GM23248 (cell line): ENCODE results near the gene XYLB. TPM values are rescaled to one million over a fixed set of nuclear protein-coding genes. Genes with fewer than 3 reads are reported as not detected.

Source experiments
- DNase-seq: peaks from one replicate; pipeline ENCODE4 v3.0.0-alpha.2; 2015
- H2AFZ ChIP-seq: fragments of 200-600 bp; sonication (generic); 2 replicates; pipeline ENCODE4 v1.6.1; 2016; ENCODE audit warnings: antibody characterized with exemption
- H3F3A ChIP-seq: fragments of 200-600 bp; sonication (generic); 2 replicates; pipeline ENCODE4 v1.6.1; 2016; ENCODE audit warnings: mild to moderate bottlenecking, antibody characterized with exemption, mixed run types; ENCODE audit not compliant: insufficient read depth
- H3K27ac ChIP-seq: fragments of 200-600 bp; sonication (generic); 2 replicates; pipeline ENCODE4 v1.5.1; 2016; ENCODE audit warnings: mild to moderate bottlenecking
- H3K27me3 ChIP-seq: fragments of 200-600 bp; sonication (generic); replicated peaks from 2 replicates; pipeline ENCODE4 v1.6.1; 2016; ENCODE audit warnings: mild to moderate bottlenecking; ENCODE audit not compliant: insufficient read depth
- H3K36me3 ChIP-seq: fragments of 200-600 bp; sonication (generic); 2 replicates; pipeline ENCODE4 v1.6.1; 2016; ENCODE audit warnings: low read depth, mild to moderate bottlenecking
- H3K4me1 ChIP-seq: fragments of 200-600 bp; sonication (generic); 2 replicates; pipeline ENCODE4 v1.6.1; 2016; ENCODE audit warnings: mild to moderate bottlenecking; ENCODE audit not compliant: insufficient read depth
- H3K4me2 ChIP-seq: fragments of 200-600 bp; sonication (generic); one replicate; pipeline ENCODE4 v1.6.1; 2016; ENCODE audit warnings: mild to moderate bottlenecking; ENCODE audit not compliant: unreplicated experiment
- H3K4me3 ChIP-seq: fragments of 200-600 bp; sonication (generic); 2 replicates; pipeline ENCODE4 v1.5.1; 2016; ENCODE audit warnings: mild to moderate bottlenecking
- H3K79me2 ChIP-seq: fragments of 200-600 bp; sonication (generic); 2 replicates; pipeline ENCODE4 v1.6.1; 2016; ENCODE audit warnings: mild to moderate bottlenecking; ENCODE audit not compliant: insufficient read depth
- H3K9ac ChIP-seq: fragments of 200-600 bp; sonication (generic); 2 replicates; pipeline ENCODE4 v1.6.1; 2016; ENCODE audit warnings: mild to moderate bottlenecking
- H3K9me2 ChIP-seq: fragments of 200-600 bp; sonication (generic); 2 replicates; pipeline ENCODE4 v1.6.1; 2016; ENCODE audit warnings: mixed run types, mild to moderate bottlenecking, moderate library complexity; ENCODE audit not compliant: insufficient read depth
- H3K9me3 ChIP-seq: fragments of 200-600 bp; sonication (generic); one replicate; pipeline ENCODE4 v1.6.1; 2017; ENCODE audit warnings: low read depth
- H4K20me1 ChIP-seq: fragments of 200-600 bp; sonication (generic); 2 replicates; pipeline ENCODE4 v1.6.0; 2016; ENCODE audit not compliant: insufficient read depth
- EZH2 ChIP-seq: fragments of 200-600 bp; sonication (generic); IDR thresholded peaks from 2 replicates; pipeline ENCODE4 v1.6.1; 2018; ENCODE audit warnings: antibody characterized with exemption, mild to moderate bottlenecking; ENCODE audit not compliant: insufficient read depth, poor library complexity, severe bottlenecking
- EZH2phosphoT487 ChIP-seq: fragments of 200-600 bp; sonication (generic); IDR thresholded peaks from 2 replicates; pipeline ENCODE4 v1.6.1; 2018; ENCODE audit warnings: antibody characterized with exemption, moderate library complexity, mild to moderate bottlenecking, low read depth; ENCODE audit not compliant: insufficient read depth
- WGBS, 2 experiments: methylation state at CpG; one replicate each; pipeline ENCODE4 v1.1.6; 2015 to 2017; ENCODE audit warnings: low lambda C conversion rate in 2 of 2, low coverage in 1 of 2; ENCODE audit errors: missing lambda C conversion rate in 2 of 2; 5-methylcytosine and 5-hydroxymethylcytosine counted together
- in situ Hi-C: fragments of 300-500 bp; cut with MboI; formaldehyde crosslinking; loops from 2 replicates; pipeline ENCODE4 v1.15.0; 2020
- polyA plus RNA-seq: library from polyadenylated mRNA; unstranded; fragments of >200 nt; fragmentation: Nextera tagmentation; extraction: Ambion mirVana; gene quantifications from 2 replicates; pipeline ENCODE4 v1.2.1, GENCODE V29; 2016
- total RNA-seq: library from RNA; depleted of rRNA; stranded (reverse); fragments of >200 nt; shearing (Covaris generic); gene quantifications from 2 replicates; pipeline ENCODE4 v1.2.3, GENCODE V29; 2014

Gene XYLB
- total and polyA plus RNA-seq, 2 experiments from 2014 or later, result 4.1 to 5.4 TPM

DNA sequence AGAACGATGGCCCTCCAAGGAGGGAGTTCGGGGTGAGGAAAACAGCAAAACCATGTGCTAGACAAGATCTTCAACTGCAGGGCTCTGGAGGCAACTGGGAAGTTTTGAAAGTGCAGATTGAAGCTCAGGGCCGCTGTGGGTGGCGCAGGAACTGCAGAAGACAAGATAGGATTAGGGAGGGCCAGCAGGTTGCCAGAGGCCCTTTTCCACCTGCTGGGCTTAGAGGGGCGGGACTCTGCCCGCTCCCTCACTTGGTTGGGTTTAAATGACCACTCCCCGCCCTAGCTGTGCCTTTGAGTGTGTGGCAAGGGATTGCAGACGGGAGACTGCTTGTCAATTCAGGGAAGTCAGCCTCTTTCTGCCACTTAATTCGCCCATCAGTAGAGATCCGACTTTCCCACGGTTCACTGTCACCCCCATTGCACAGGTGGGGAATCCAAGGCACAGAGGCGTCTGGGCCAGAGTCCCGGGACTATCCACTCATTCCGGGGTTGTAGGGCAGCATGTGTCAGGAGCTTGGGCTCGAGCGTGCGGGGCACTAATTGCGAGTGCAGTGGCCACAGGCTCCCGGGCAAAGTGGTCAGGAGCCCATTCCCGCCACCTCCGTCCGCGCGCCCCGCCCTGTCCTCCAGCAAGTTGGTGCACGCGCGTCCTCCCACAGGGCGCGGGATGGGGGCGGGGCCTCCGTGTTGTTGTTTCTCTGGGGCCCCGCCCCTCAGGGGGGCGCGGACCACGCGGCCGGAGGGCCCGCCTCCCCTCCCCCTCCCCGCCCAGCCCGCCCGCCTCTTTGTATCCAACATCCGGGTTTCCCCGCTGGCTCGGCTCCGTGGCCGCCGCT lies 106.7 kb downstream of the XYLB start, which contains the start of gene ACVR2B:
Gene ACVR2B, plus strand, starts transcription at position 816 of the 838 bp plus-strand sequence. CDS start 433 bp downstream, outside the sequence.
- Histone ChIP-seq H3K9me3 (no peaks in the 10 kb centered on the region), H3F3A (peaks cover 4% of the 10 kb centered on the region; the same call in 1 of the 2 replicates), H3K27me3 (no peaks in the 10 kb centered on the region), H3K4me1 (no peaks in the 10 kb centered on the region), H3K36me3 (no peaks in the 10 kb centered on the region), H3K79me2 (no peaks in the 10 kb centered on the region), H2AFZ (peak within 1 kb of the TSS; percentile 88), H3K9me2 (no peaks in the 10 kb centered on the region), H3K4me2 (peak within 1 kb of the TSS; percentile 85), H3K27ac (no peak within 1 kb of the TSS), H3K9ac (peak within 1 kb of the TSS; percentile 80), H4K20me1 (no peaks in the 10 kb centered on the region), H3K4me3 (peak within 1 kb of the TSS; percentile 79)
- peak; percentile 84 for DNase-seq
- 11 to 27% methylated on average over 10 to 33 of the region's 48 CpGs for WGBS, 2 experiments
- TF ChIP-seq EZH2 (no peak), EZH2phosphoT487 (no peak)
- in situ Hi-C loops, result no loop called here

DNA sequence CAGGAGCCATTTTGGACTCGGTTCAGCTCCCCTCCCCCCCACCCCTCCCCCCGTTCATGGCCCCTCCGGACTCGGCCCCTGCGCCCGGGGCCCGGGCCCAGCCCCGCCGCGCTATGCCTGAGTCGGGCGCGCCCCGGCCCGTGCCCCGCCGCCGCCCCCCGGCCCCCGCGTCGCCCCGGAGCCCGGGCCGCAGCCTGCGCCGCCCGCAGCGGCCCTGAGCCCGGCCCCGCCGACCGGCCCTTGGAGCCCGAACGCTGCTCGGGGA lies 107.3 kb downstream of the XYLB start:
- Histone ChIP-seq H3K9ac (peak overlapping the region; percentile 80), H2AFZ (no peak overlapping the region), H3K4me3 (peak overlapping the region; percentile 79), H3K79me2 (no peaks in the 10 kb centered on the region), H3K4me1 (no peaks in the 10 kb centered on the region), H3F3A (peaks cover 4% of the 10 kb centered on the region; the same call in 1 of the 2 replicates), H3K36me3 (no peaks in the 10 kb centered on the region), H3K27ac (no peak overlapping the region), H4K20me1 (no peaks in the 10 kb centered on the region), H3K4me2 (peak overlapping the region; percentile 85), H3K27me3 (no peaks in the 10 kb centered on the region), H3K9me3 (no peaks in the 10 kb centered on the region), H3K9me2 (no peaks in the 10 kb centered on the region)
- TF ChIP-seq EZH2phosphoT487 (no peak), EZH2 (no peak)
- 0 to 1% methylated on average over 2 to 30 of the region's 36 CpGs for WGBS, 2 experiments
- in situ Hi-C loops, result no loop called here
- DNase-seq, result no peak

DNA sequence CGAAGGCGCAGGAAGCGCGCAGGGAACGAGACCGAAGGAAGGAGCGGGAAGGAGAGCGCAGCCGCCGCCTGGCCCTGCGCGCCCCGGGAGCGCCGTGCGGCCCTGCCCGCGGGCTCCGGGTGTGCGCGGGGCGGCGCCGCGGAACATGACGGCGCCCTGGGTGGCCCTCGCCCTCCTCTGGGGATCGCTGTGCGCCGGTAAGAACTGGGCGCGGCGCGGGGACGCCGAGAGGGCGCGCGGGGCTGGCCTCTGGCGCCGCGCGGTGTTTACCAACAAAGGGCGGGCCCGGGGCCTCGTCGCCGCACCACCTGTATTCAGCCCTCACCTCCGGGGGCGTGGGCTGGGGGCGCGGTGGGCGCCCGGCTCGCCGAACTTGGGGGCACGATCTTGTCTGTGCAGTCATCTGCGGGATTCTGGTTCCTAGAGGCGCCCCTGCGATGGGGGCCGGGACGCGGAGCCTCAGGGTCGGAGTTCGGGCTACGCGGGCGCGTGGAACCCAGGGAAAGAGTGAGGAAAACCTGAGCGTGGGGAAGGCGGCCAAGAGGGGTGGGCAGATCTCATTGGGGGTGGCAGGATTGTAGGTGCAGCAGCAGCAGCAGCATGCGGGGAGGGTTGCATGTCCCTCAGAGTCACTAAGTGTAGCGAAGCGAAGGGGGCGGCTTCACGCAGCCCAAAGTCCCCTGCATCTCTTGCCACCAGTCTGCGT lies 107.7 kb downstream of the XYLB start:
- in situ Hi-C loops, result no loop called here

DNA sequence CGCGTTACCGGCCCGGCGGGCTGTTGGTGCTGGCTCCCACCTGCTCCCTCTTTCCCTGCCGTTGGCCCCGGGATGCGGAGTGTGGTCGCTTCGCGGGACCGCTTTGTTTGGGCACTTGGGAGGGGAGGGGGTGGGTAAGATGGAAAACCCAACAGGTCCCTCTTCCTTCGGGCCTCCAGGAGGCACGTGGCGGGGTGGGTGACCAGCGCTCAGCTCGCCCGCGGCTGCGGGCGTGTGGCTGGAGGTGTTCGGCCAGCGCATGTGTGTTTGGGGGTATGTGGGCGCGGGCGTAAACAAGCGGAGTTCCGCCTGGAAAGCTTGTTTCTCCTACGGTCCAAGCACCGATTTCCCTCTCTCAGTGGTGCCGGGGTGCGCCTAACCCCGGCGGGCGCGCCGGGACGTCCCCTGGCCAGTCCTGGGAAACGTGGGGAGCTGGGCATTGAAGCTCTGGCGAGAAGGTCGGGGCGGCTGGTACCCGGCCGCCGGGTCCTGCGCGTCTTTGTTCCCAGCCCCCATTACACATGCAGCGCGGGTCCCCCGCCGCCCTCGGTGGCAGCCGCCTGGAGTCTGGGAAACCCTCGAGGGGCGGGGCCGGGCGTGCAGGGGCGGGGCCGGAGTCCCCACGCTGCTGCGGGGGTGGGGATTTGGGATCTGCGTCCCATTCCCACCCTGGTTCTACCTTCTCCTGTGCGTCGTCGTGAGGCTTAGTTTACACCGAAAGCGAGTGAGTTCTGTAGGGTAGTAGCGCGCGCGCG lies 108.5 kb downstream of the XYLB start:
- Histone ChIP-seq H3K9ac (peak overlapping the region; percentile 80), H3K4me1 (no peaks in the 10 kb centered on the region), H3K4me2 (peak overlapping the region; percentile 85), H2AFZ (peak overlapping the region; percentile 88), H4K20me1 (no peaks in the 10 kb centered on the region), H3K79me2 (no peaks in the 10 kb centered on the region), H3K27me3 (no peaks in the 10 kb centered on the region), H3K4me3 (peak overlapping the region; percentile 79), H3K9me2 (no peaks in the 10 kb centered on the region), H3K9me3 (no peaks in the 10 kb centered on the region), H3F3A (peaks cover 4% of the 10 kb centered on the region; the same call in 1 of the 2 replicates), H3K27ac (no peak overlapping the region), H3K36me3 (no peaks in the 10 kb centered on the region)
- WGBS, 2 experiments, result 1 to 4% methylated on average over 46 to 72 of the region's 72 CpGs
- peak; percentile 57 for DNase-seq
- in situ Hi-C loops, result no loop called here
- no peak for TF ChIP-seq EZH2phosphoT487
- TF ChIP-seq EZH2, result no peak

More for the DNA sequence above, 107.7 kb downstream of the XYLB start:
- H3K9ac ChIP-seq, result peak overlapping the region; percentile 80
- H3K79me2 ChIP-seq, result no peaks in the 10 kb centered on the region
- TF ChIP-seq EZH2phosphoT487, result no peak
- TF ChIP-seq EZH2, result no peak
- peak overlapping the region; percentile 79 for H3K4me3 ChIP-seq
- H3K27me3 ChIP-seq, result no peaks in the 10 kb centered on the region
- no peaks in the 10 kb centered on the region for H3K9me3 ChIP-seq
- peak overlapping the region; percentile 88 for H2AFZ ChIP-seq
- H3K4me1 ChIP-seq, result no peaks in the 10 kb centered on the region
- no peaks in the 10 kb centered on the region for H4K20me1 ChIP-seq
- no peak overlapping the region for H3K27ac ChIP-seq
- no peaks in the 10 kb centered on the region for H3K36me3 ChIP-seq
- 1 to 3% methylated on average over 40 to 54 of the region's 78 CpGs for WGBS, 2 experiments
- H3K4me2 ChIP-seq, result peak overlapping the region; percentile 85
- DNase-seq, result peak; percentile 65
- H3F3A ChIP-seq, result peaks cover 4% of the 10 kb centered on the region; the same call in 1 of the 2 replicates
- no peaks in the 10 kb centered on the region for H3K9me2 ChIP-seq
